ENCODE data around the gene NAA80.

NAA80 gene

DNA sequence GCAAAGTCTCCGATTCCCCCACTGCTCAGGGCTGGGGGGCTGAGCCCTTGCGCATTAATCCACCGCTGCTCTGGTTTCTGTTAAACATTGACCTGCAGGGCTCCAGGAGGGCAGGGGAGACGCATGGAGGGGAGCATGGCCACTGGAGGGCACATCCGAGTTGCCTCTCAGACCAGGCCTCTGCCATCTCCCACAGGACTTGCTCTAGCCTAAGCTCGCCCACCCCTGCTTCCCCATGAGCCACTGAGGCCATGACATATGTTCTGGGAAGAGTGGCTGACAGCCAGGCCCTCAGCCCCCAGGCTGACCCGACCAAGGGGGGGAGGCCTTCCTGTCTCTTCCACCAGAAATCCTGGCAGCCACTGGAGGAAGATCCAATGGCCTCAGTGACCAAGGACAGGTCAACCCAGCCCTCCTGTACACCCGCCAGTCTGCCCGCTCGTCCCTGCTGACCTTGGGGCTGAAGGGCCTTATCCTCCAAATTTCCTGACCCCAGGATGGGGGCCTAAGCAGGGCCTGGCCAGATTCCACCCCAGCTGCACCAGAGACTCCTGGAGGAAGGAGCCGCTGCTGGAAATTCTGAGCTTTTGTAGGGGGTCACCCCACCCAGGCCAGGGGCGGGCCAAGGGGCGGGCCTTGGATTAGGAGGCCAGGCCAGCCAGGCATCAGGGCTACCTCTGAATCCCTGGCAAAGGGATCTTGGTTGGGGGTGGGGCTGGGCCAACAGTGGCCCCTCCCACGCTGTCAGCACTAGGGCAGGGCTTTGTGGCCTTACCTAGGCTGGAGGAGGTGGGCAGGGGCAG, 4.0 kb upstream of the NAA80 start, which contains the start of gene HYAL1:
HYAL1 (minus strand) TSS at position 562 of the 803 bp plus-strand sequence. CDS start 618 bp downstream, outside the sequence.
- Mint-ChIP-seq H3K27me3 (no peaks in the 10 kb centered on the region), H3K9me3 (no peaks in the 10 kb centered on the region), H3K36me3 (ENCODE audit: low read depth) (no peaks in the 10 kb centered on the region), H3K4me3 (no peak within 1 kb of the TSS), H3K27ac (no peak within 1 kb of the TSS), H3K4me1 (ENCODE audit: low read depth) (peaks cover 25% of the 10 kb centered on the region)

- Mint-ChIP-seq H3K4me1 (ENCODE audit: low read depth) (peaks cover 29% of the 10 kb centered on the region), H3K4me3 (no peak overlapping the region), H3K27me3 (no peaks in the 10 kb centered on the region), H3K36me3 (ENCODE audit: low read depth) (no peaks in the 10 kb centered on the region), H3K27ac (no peak overlapping the region), H3K9me3 (no peaks in the 10 kb centered on the region)
Measured at GRCh38 chr3:50302095-50303012, 3.1 kb upstream of the NAA80 start.

DNA sequence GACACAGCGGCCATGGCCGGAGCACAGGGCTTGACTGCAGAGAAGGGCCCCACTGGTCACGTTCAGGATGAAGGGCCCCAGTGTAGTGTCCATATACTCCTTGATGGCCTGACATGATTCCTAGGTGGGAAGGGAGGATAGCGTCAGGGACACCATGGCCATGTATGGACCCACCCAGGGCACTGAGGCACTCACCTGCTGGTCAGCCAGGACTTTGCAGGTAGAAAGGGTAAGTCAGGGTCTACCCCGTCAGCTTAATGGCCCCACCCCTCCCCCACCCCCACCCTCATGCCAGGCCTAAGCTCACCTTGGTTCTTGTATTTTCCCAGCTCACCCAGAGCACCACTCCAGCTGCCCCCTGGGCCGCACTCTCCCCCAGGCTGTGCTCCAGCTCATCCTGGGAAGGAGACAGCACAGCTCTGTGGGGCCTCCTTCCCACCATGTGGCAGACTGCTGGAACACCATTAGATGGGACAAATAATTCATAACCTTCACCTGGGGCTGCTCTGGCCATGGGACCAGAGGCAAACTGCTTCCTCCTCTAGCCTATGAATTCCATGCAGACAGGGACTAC, 1.6 kb upstream of the NAA80 start:
- Mint-ChIP-seq H3K9me3 (no peaks in the 10 kb centered on the region), H3K27ac (peak overlapping the region; percentile 91), H3K27me3 (no peaks in the 10 kb centered on the region), H3K4me3 (peak overlapping the region; percentile 99), H3K36me3 (ENCODE audit: low read depth) (no peaks in the 10 kb centered on the region), H3K4me1 (ENCODE audit: low read depth) (peaks cover 29% of the 10 kb centered on the region)

DNA sequence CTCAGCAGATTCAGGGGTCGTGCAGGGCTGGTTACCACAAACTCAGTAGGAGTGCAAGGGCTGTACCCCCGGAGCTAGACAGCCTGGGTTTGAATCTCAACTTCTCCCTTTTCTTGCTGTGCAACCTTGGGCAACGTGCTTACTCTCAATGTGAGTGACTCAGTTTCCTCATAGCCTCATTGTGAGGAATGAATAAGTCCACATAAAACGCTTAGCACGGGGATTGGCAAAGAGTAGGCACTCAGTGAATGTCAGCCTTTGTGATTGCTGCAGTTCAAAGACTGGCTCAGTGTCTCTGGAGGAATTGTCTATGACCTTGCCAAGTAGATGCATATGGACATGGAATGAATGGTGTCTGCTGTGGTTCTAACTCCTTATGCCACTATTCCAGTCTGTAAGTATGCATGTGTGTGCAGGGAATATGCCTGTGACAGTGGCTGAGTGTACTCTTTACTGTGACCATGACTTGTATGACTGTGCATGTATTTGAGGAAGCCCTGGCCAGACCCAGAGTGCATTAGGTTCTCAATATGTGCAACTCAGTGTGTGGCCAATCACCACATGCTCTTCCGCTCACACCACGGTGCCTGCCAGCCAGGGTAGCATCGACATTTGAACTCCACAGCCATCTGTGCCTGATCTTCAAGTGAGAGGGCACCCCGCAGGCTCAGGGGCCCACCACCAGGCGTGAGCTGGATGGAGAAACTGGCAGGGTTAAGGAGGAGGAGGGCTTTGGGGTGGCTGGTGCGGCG, 900 bp upstream of the NAA80 start:
- peak overlapping the region; percentile 91 for H3K27ac Mint-ChIP-seq

DNA sequence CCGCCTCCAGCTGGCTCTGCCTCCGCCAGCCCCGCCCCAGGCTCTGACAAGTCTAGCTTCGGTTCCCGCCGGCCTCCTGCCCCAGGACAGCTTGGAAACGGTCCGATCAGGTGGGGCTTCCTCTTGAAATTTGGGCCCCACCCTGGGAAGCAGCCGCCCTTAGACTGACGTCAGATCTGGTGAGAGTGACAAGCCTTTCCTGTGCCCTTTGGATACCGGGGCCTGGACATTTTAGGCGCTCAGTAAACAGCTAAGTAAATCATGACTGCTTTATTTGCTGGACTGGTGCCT, 378 bp upstream of the NAA80 start:
- Mint-ChIP-seq H3K4me3 (peak overlapping the region; percentile 99), H3K4me1 (ENCODE audit: low read depth) (peaks cover 24% of the 10 kb centered on the region)

More for the DNA sequence above, 900 bp upstream of the NAA80 start:
- peaks cover 29% of the 10 kb centered on the region for H3K4me1 Mint-ChIP-seq (ENCODE audit: low read depth)
- no peaks in the 10 kb centered on the region for H3K9me3 Mint-ChIP-seq
- no peaks in the 10 kb centered on the region for H3K36me3 Mint-ChIP-seq (ENCODE audit: low read depth)
- H3K4me3 Mint-ChIP-seq = peak overlapping the region; percentile 99
- H3K27me3 Mint-ChIP-seq = no peaks in the 10 kb centered on the region

GRCh38 chr3:50297896-50298725, 1.1 kb downstream of the NAA80 start:
- peak overlapping the region; percentile 99 for H3K4me3 Mint-ChIP-seq
- H3K27ac Mint-ChIP-seq = peak overlapping the region; percentile 99

More for the DNA sequence above, 378 bp upstream of the NAA80 start:
- peak overlapping the region; percentile 91 for H3K27ac Mint-ChIP-seq
- no peaks in the 10 kb centered on the region for H3K36me3 Mint-ChIP-seq (ENCODE audit: low read depth)
- H3K27me3 Mint-ChIP-seq = no peaks in the 10 kb centered on the region
- H3K9me3 Mint-ChIP-seq = no peaks in the 10 kb centered on the region

GRCh38 chr3:50297384-50297775, 1.8 kb downstream of the NAA80 start:
- Mint-ChIP-seq H3K9me3 (no peaks in the 10 kb centered on the region), H3K4me1 (ENCODE audit: low read depth) (peaks cover 29% of the 10 kb centered on the region), H3K4me3 (no peak overlapping the region), H3K36me3 (ENCODE audit: low read depth) (no peaks in the 10 kb centered on the region), H3K27me3 (no peaks in the 10 kb centered on the region), H3K27ac (no peak overlapping the region)

More at GRCh38 chr3:50297896-50298725, 1.1 kb downstream of the NAA80 start:
- Mint-ChIP-seq H3K4me1 (ENCODE audit: low read depth) (peaks cover 22% of the 10 kb centered on the region), H3K9me3 (no peaks in the 10 kb centered on the region), H3K36me3 (ENCODE audit: low read depth) (no peaks in the 10 kb centered on the region), H3K27me3 (no peaks in the 10 kb centered on the region)

- no peaks in the 10 kb centered on the region for H3K36me3 Mint-ChIP-seq (ENCODE audit: low read depth)
- no peaks in the 10 kb centered on the region for H3K27me3 Mint-ChIP-seq
- H3K9me3 Mint-ChIP-seq = no peaks in the 10 kb centered on the region
- H3K27ac Mint-ChIP-seq = no peak overlapping the region
- H3K4me3 Mint-ChIP-seq = no peak overlapping the region
- H3K4me1 Mint-ChIP-seq (ENCODE audit: low read depth) = peaks cover 30% of the 10 kb centered on the region
Measured at GRCh38 chr3:50296721-50297383, 2.4 kb downstream of the NAA80 start.

DNA sequence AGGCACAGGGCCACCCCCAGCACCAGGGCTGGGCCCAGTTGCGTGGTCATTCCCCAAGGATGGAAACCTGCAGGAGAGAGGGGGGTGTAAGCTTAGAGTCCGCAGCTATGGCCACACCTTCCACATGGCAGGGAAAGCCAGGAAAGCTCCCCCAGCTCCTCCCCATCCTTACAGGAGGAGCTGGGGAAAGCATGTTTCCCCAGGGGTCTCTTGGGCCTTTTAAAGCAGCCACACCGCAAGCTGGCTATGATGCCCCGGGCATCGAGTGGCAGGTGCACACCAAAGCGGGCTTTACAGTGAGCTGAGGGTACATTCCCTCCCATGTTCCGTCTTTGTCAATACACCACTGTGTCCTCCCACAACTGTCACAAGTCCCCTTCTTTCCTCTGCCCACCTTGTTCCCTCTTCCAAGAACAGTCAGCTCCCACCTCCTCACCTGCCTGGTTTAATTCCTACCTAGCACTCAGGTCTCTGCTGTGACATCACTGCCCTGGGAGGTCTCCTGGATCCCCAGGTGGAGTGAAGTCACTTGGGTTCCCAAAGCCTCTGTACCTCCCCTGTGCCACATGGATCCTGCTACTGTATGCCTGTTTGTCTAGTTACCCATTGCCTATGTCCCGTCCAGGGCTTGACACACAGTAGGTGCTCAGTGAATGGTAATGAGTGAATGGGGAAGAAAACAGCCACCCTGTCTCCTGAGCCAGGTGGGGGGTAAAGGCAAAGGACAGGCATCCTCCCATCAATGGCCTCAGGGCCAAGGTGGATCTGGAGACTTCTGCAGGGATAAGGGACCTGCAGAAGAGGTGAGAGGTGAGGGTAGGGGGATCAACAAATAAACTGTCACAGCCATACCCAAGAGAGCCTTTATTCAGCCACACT, 3.4 kb downstream of the NAA80 start:
- Mint-ChIP-seq H3K36me3 (ENCODE audit: low read depth) (peaks cover 5% of the 10 kb centered on the region), H3K9me3 (no peaks in the 10 kb centered on the region), H3K27ac (no peak overlapping the region), H3K27me3 (no peaks in the 10 kb centered on the region), H3K4me3 (no peak overlapping the region), H3K4me1 (ENCODE audit: low read depth) (peaks cover 34% of the 10 kb centered on the region)

- no peak overlapping the region for H3K27ac Mint-ChIP-seq
Measured at GRCh38 chr3:50294492-50295403, 4.5 kb downstream of the NAA80 start.

DNA sequence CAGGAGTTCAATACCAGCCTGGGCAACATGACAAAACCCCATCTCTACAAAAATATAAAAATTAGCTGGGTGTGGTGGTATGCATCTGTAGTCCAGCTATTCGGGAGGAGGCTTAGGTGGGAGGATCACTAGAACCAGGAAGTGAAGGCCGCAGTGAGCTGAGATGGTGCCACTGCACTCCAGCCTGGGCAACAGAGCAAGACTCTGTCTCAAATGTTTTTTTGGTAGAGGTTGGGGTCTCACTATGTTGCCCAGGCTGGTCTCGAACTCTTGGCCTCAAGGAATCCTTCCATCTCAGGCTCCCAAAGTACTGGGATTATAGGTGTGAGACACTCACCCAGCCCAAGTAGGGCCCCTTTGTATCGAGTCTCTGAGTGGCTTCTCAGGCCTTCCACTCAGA, 5.1 kb downstream of the NAA80 start:
- H3K4me1 Mint-ChIP-seq (ENCODE audit: low read depth) = peaks cover 25% of the 10 kb centered on the region
- no peak overlapping the region for H3K27ac Mint-ChIP-seq
- no peak overlapping the region for H3K4me3 Mint-ChIP-seq
- H3K27me3 Mint-ChIP-seq = no peaks in the 10 kb centered on the region
- H3K36me3 Mint-ChIP-seq (ENCODE audit: low read depth) = peaks cover 16% of the 10 kb centered on the region
- H3K9me3 Mint-ChIP-seq = no peaks in the 10 kb centered on the region

More at GRCh38 chr3:50294492-50295403, 4.5 kb downstream of the NAA80 start:
- peaks cover 9% of the 10 kb centered on the region for H3K36me3 Mint-ChIP-seq (ENCODE audit: low read depth)
- H3K4me3 Mint-ChIP-seq = no peak overlapping the region
- H3K4me1 Mint-ChIP-seq (ENCODE audit: low read depth) = peaks cover 28% of the 10 kb centered on the region
- no peaks in the 10 kb centered on the region for H3K9me3 Mint-ChIP-seq
- H3K27me3 Mint-ChIP-seq = no peaks in the 10 kb centered on the region
